A549 (cell line): Measurements from ENCODE around the gene ALDH1L1. TPM values are rescaled to one million over a fixed set of nuclear protein-coding genes. Genes with fewer than 3 reads are reported as not detected.

Experiments used
- ATAC-seq, 2 experiments: fragments of 200-7000 bp in 1 of 2; fragments of >200 bp in 1 of 2; cut with Nextera tagmentation in 1 of 2; cut with Tn5 transposase in 1 of 2; 3 replicates each; pipeline versions ENCODE4 v1.8.0 to v1.9.1; 2018 to 2020; ENCODE audit warnings: mild to moderate bottlenecking in 1 of 2, moderate library complexity in 1 of 2
- CTCF ChIA-PET: fragments of 300-600 bp; sonication (Branson Sonifier 250); formaldehyde crosslinking; extraction: SDS; loops from one replicate; lab custom pipeline; 2021; ENCODE audit warnings: antibody characterized with exemption, inconsistent platforms; lab: Yijun Ruan, JAX
- POLR2A ChIA-PET: fragments of 350-600 bp; formaldehyde crosslinking; extraction: SDS; loops from one replicate; lab custom pipeline; 2021; ENCODE audit warnings: antibody characterized with exemption, inconsistent platforms; lab: Yijun Ruan, JAX
- DNase-seq, 2 experiments: peaks; one replicate each; pipeline versions ENCODE4 v3.0.0 to v3.0.0-alpha.2; 2011 to 2016; ENCODE audit warnings: low read depth in 1 of 2, low spot score in 1 of 2
- FAIRE-seq: peaks from 2 replicates; lab custom pipeline; 2011; peaks lifted over from hg19 to GRCh38; lab: Jason Lieb, UNC
- H3K27ac ChIP-seq, 2 experiments: fragments of >200 bp; sonication (Bioruptor Twin); formaldehyde crosslinking; 3 replicates each; pipeline ENCODE4 v1.5.1; 2016 to 2017
- H3K4me1 ChIP-seq: fragments of >200 bp; sonication (Bioruptor Twin); formaldehyde crosslinking; 3 replicates; pipeline ENCODE4 v1.6.1; 2016
- H3K4me2 ChIP-seq: fragments of >200 bp; sonication (Bioruptor Twin); formaldehyde crosslinking; 3 replicates; pipeline ENCODE4 v1.6.1; 2016
- H3K4me3 ChIP-seq: fragments of >200 bp; sonication (Bioruptor Twin); formaldehyde crosslinking; 3 replicates; pipeline ENCODE4 v1.5.1; 2016
- H3K9me3 ChIP-seq: fragments of >200 bp; sonication (Bioruptor Twin); formaldehyde crosslinking; 3 replicates; pipeline ENCODE4 v1.6.1; 2016
- CHD4 ChIP-seq: fragments of 200-600 bp; sonication (generic); IDR thresholded peaks from 2 replicates; pipeline ENCODE4 v1.6.1; 2016; ENCODE audit warnings: antibody characterized with exemption, mild to moderate bottlenecking, borderline replicate concordance
- E2F6 ChIP-seq: IDR thresholded peaks from 2 replicates; pipeline ENCODE4 v1.6.1; 2012; ENCODE audit warnings: low read depth, borderline replicate concordance
- EP300 ChIP-seq, 2 experiments: fragments of >200 bp; sonication (Bioruptor Twin); formaldehyde crosslinking; IDR thresholded peaks; 2 replicates in 1 of 2; 3 replicates in 1 of 2; pipeline ENCODE4 v1.6.1; 2016 to 2017
- ESRRA ChIP-seq: fragments of 150-350 bp; IDR thresholded peaks from 2 replicates; pipeline ENCODE4 v1.6.1; 2014; ENCODE audit warnings: mild to moderate bottlenecking, low read length, borderline replicate concordance
- HOXA7 ChIP-seq: fragments of 250-450 bp; sonication (Bioruptor Pico); IDR thresholded peaks from 2 replicates; pipeline ENCODE4 v1.5.0; 2020; ENCODE audit warnings: mild to moderate bottlenecking, moderate library complexity
- JUN ChIP-seq, 2 experiments: fragments of >200 bp; sonication (Bioruptor Twin); formaldehyde crosslinking; IDR thresholded peaks; 2 replicates in 1 of 2; 3 replicates in 1 of 2; pipeline ENCODE4 v1.6.1; 2016 to 2017
- KDM1A ChIP-seq: fragments of 200-600 bp; sonication (generic); IDR thresholded peaks from 2 replicates; pipeline ENCODE4 v1.6.1; 2016; ENCODE audit warnings: low read depth, mild to moderate bottlenecking
- MYC ChIP-seq: IDR thresholded peaks from 2 replicates; pipeline ENCODE4 v1.6.1; 2012; ENCODE audit warnings: mild to moderate bottlenecking, inconsistent platforms, low read length, improper control_type of control experiment, borderline replicate concordance
- NPAS2 ChIP-seq: fragments of 250-450 bp; sonication (Bioruptor Pico); IDR thresholded peaks from 2 replicates; pipeline ENCODE4 v1.8.0; 2022; ENCODE audit warnings: mild to moderate bottlenecking, moderate library complexity, borderline replicate concordance
- NR3C1 ChIP-seq: fragments of >200 bp; sonication (Bioruptor Twin); formaldehyde crosslinking; IDR thresholded peaks from 3 replicates; pipeline ENCODE4 v1.6.1; 2017
- POLR2A ChIP-seq: IDR thresholded peaks from 2 replicates; pipeline ENCODE4 v1.6.1; 2012; ENCODE audit warnings: mild to moderate bottlenecking, low read length
- REST ChIP-seq: fragments of 200-600 bp; sonication (generic); IDR thresholded peaks from 2 replicates; pipeline ENCODE4 v1.6.1; 2016; ENCODE audit warnings: antibody characterized with exemption, mild to moderate bottlenecking, moderate library complexity
- SREBF2 ChIP-seq: fragments of 450-650 bp; IDR thresholded peaks from 2 replicates; pipeline ENCODE4 v1.6.1; 2014; ENCODE audit warnings: mild to moderate bottlenecking, moderate library complexity
- WGBS: methylation state at CpG from one replicate; pipeline ENCODE4 v1.1.6; 2017; ENCODE audit errors: missing lambda C conversion rate; 5-methylcytosine and 5-hydroxymethylcytosine counted together
- polyA plus RNA-seq, 4 experiments: library from polyadenylated mRNA; depleted of rRNA in 3 of 4; stranded (reverse); fragments of >200 nt; fragmentation: RNase III in 1 of 4; extraction: RNeasy Plus Mini Kit Qiagen cat#74134 plus additional on column Dnase treatment in 1 of 4; gene quantifications; 2 replicates in 3 of 4; 3 replicates in 1 of 4; pipeline ENCODE4 v1.2.3, GENCODE V29; 2011 to 2017
- TF ChIP-seq, protein P1 (sequence below): fragments of 250-450 bp; sonication (Bioruptor Pico); IDR thresholded peaks from 2 replicates; pipeline ENCODE4 v1.5.0; 2020; ENCODE audit warnings: low read depth, mild to moderate bottlenecking, moderate library complexity
- TF ChIP-seq, protein P2 (sequence below): IDR thresholded peaks from 2 replicates; pipeline ENCODE4 v1.6.1; 2012

Gene ALDH1L1
- polyA plus RNA-seq, 2 of the 4 experiments (the other 2 are of a cell fraction): 0.14 to 0.18 TPM

DNA sequence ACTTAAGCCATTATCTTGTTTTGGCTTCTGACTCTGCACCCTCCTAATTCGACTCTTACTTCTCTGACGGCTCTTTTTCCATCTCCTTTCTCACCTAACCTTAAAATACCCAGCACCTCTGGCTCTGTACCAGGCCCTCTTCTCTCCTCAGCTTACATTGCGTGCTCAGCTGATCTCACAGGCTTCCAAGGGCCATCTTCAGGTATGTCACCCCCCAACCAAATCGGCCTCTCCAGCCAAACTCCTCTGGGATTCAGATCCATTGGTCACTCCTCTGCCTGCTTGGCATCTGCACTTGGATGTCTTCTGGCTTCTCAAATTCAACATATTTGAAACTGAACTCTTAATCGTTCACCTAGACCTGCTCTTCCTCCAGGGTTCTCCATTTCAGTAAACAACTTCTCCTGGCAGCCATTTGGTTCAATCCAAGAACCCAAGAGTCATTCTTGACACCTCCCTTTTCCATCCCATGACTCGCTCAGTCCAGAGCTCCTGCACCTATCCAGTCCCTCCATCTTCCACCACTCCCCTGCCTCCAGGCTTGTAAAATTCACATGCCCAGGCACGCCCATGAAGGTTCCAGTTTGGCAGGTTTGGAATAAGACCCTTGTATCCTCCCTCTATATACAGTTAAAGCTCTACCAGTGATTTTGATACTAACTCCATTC lies 61.2 kb downstream of the ALDH1L1 start (continued):
- TF ChIP-seq, protein P1, sequence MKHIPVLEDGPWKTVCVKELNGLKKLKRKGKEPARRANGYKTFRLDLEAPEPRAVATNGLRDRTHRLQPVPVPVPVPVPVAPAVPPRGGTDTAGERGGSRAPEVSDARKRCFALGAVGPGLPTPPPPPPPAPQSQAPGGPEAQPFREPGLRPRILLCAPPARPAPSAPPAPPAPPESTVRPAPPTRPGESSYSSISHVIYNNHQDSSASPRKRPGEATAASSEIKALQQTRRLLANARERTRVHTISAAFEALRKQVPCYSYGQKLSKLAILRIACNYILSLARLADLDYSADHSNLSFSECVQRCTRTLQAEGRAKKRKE (CRISPR knock-in tag): no peak
- TF ChIP-seq MYC: no peak
- TF ChIP-seq, all 56 proteins: peak for 0

- Histone ChIP-seq H3K4me1 (no peaks in the 10 kb centered on the region), H3K27ac (no peak overlapping the region), H3K9me3 (no peaks in the 10 kb centered on the region), H3K4me3 (no peak overlapping the region), H3K4me2 (no peak overlapping the region)
- CTCF ChIA-PET: interaction anchor here (1.2 to 7.9 kb wide), 2 partner anchors 15 to 147 kb away, joined by 3 to 60 read pairs; no protein-coding TSS in a partner anchor
- POLR2A ChIA-PET: no interaction called here
- TF ChIP-seq KDM1A (no peak), POLR2A (no peak), MYC (no peak), CHD4 (no peak), EP300 (IDR thresholded peaks at IDR 0.05) (no peak), ESRRA (no peak), NPAS2 (CRISPR knock-in tag) (no peak), HOXA7 (CRISPR knock-in tag) (no peak), NR3C1 (no peak), REST (no peak)
- TF ChIP-seq, protein P2, sequence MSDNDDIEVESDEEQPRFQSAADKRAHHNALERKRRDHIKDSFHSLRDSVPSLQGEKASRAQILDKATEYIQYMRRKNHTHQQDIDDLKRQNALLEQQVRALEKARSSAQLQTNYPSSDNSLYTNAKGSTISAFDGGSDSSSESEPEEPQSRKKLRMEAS: no peak
- ATAC-seq (no peak), FAIRE-seq (no peak), DNase-seq (no peak)
- 54% methylated on average over 8 of the region's 11 CpGs for WGBS
Observed at GRCh38 chr3:126118591-126118990, 61.8 kb downstream of the ALDH1L1 start.

DNA sequence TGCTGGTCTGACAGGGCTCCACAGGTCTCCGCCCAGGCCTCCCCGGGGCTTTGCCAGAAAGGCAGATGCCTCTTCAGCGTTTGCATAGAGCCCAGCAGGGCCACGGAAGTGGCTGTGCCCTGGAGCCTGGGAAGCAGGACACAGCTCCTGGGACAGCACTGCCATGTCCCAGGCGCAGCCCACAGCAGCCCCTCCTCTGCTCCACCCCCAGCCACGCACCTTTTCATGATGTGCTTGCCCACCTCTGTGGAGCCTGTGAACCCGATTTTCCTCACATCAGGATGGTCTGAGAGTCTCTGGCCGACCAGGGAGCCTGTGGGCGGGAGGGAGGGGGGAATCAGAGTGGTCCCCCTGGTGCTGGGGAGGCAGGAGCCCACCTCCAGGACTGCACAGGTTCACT lies 62.6 kb downstream of the ALDH1L1 start:
- ChIA-PET CTCF (interaction anchor here (2.3 kb wide), 1 partner anchor 16 kb away, joined by 17 read pairs; no protein-coding TSS in a partner anchor), POLR2A (no interaction called here)
- ATAC-seq: no peak
- Histone ChIP-seq H3K4me3 (no peak overlapping the region), H3K27ac (no peak overlapping the region), H3K4me2 (no peak overlapping the region), H3K4me1 (no peaks in the 10 kb centered on the region), H3K9me3 (no peaks in the 10 kb centered on the region)
- FAIRE-seq: no peak
- DNase-seq: no peak
- TF ChIP-seq JUN (IDR thresholded peaks at IDR 0.05): no peak
- no peak for TF ChIP-seq E2F6
- TF ChIP-seq SREBF2: no peak
- TF ChIP-seq REST: no peak
- WGBS: 34% methylated on average over 5 of the region's 9 CpGs
